ENCODE results near the gene TACR1.

TACR1 gene

GRCh38 chr2:74999468-74999867 is 199.9 kb downstream of the TACR1 start (continued):
- TF ChIP-seq OVOL3 (tag by site-specific recombination; IDR thresholded peaks at IDR 0.05) (no peak), TCF7L2 (IDR thresholded peaks at IDR 0.05; ENCODE audit: borderline replicate concordance, low read depth, low read length) (no peak), ZNF704 (tag by site-specific recombination; IDR thresholded peaks at IDR 0.05) (no peak), ZFHX2 (tag by site-specific recombination; conservative IDR thresholded peaks at IDR 0.05) (no peak)

Measured in HEK293 (cell line).